HG02970 (cell line): ENCODE results near the gene HSPA6.
"Not testable (repeated sequence)": the region's sequence is repeated elsewhere in the genome, so short reads cannot be mapped to it uniquely, and the experiment has no call there.

ENCODE experiments used
- ATAC-seq: cut with Tn5 transposase; IDR thresholded peaks from one replicate; pipeline ENCODE4 v1.9.1; 2021; ENCODE audit warnings: mild to moderate bottlenecking, moderate library complexity, moderate number of reproducible peaks; ENCODE audit not compliant: unreplicated experiment, low FRiP score

HSPA6 gene

DNA sequence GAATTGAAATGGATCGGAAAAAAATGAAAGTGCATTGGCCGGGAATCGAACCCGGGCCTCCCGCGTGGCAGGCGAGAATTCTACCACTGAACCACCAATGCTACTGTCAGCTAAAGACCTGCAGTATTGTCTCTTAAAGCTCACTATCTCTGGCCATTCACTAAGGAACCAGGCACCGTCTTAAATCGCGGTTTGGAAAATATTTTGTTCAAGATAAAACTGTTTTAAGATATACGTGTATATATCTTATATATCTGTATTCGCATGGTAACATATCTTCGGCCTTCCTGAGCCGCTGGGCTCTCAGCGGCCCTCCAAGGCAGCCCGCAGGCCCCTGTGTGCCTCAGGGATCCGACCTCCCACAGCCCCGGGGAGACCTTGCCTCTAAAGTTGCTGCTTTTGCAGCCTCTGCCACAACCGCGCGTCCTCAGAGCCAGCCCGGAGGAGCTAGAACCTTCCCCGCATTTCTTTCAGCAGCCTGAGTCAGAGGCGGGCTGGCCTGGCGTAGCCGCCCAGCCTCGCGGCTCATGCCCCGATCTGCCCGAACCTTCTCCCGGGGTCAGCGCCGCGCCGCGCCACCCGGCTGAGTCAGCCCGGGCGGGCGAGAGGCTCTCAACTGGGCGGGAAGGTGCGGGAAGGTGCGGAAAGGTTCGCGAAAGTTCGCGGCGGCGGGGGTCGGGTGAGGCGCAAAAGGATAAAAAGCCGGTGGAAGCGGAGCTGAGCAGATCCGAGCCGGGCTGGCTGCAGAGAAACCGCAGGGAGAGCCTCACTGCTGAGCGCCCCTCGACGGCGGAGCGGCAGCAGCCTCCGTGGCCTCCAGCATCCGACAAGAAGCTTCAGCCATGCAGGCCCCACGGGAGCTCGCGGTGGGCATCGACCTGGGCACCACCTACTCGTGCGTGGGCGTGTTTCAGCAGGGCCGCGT is at the start of gene HSPA6:
Gene HSPA6 (plus strand): TSS at position 724 of the 925 bp plus-strand sequence. CDS start 119 bp downstream, at position 843.
- not testable (repeated sequence) for ATAC-seq

- not testable (repeated sequence) for ATAC-seq
Measured at GRCh38 chr1:161477711-161478110, 46.6 kb upstream of the HSPA6 start.

GRCh38 chr1:161478985-161479384 is 45.4 kb upstream of the HSPA6 start:
- ATAC-seq, result no peak

DNA sequence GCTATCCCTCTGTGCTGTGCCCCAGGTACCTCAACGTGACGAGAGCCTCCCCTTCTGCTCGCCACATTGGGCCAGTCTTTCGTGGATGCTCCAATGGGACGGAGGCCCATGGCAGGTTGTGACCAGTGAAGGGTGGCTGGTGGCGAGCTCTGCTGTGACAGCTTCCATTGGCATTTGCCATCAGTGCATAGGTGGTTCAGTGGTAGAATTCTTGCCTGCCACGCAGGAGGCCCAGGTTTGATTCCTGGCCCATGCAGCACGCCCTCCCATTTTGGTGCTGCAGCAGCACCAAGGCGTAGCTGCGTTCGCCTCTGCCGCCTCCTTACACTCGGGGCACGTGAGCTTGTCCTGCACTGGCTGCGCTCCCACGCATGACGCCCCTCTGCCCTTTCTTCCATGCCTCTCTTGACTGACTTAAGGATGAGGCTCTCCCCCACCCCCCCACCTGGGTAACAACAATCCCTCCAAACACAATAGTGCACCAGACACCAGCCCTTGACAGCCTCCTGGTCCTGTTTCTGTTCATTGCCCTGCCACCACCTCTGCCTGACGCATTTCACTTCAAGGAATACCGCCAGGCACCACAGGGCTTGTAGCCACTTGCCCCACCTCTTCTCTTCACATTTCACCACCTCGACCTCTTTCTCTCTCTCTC is 43.8 kb upstream of the HSPA6 start:
- no peak for ATAC-seq

DNA sequence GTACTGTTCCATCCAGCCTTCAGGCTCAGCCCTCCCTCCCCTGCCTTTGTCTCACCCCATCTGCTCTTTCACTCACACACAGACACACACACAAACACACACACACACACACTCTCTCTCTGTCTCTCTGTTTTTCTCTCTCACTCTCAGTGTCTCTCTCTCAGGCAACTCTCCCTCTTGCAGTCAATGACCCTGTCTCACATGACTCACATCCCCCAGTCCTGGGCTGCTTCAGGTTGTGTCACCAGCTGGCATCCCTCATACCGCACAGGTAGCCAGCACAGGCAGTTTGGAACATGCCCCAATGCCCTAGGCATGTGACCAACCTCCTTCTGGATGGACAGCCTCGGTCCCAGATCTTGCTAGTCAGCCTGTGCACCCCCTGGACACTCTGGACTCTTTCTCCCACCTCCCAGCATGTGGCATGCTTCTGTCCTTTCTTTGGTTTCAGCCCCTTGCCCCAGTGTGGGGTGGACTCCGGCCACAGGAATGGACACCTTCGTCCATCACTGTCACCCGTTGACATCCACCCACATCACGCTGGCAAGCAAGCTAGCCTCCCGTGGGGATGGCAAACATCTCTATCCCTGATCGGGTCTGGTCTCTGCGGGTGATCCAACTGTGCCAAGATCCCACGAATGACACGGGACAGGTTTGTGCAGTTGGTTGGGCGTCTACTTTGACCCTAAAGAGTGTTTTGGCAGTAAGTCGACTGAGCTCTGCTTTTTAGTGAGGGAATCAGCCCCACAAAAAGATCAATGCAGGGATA is 42.5 kb upstream of the HSPA6 start:
- no peak for ATAC-seq

DNA sequence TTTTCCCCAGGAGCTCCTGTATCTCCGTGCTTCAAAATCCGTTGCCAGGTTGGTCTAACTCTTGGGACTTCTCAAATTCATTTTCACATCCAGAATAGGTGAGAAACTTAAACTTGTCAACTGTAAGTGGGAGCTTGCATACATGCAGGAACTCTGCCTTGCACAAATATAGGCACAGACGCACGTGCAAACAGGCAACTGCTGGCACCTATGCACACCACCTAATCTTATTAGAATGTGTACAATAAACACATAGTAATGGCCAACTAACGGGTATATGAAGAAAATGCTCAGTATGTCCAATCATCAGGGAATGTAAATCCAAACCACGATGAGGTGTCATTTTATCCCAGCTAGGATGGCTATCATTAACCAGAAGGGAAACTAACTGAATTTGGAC is 41.7 kb upstream of the HSPA6 start:
- no peak for ATAC-seq

DNA sequence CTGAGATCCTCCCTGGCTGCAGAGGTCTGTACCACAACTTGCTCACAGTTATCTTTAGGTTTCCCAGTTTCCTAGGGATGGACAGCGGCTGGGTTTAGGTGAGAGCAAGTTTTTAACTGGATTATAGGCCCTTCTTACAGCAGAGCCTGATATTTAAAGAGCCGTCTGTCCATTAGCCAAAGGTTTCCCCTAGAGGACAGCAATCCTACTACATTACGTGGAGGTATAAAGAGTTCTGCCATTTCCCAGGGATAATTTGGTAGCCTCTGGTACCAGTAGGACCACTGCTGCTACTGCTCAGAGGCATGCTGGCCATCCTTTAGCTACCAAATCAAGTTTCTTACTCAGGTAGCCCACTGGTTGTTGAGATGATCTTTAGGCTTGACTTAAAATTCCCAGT is 41.0 kb upstream of the HSPA6 start:
- no peak for ATAC-seq

- ATAC-seq, result no peak
Measured at GRCh38 chr1:161484613-161485012, 39.7 kb upstream of the HSPA6 start.

DNA sequence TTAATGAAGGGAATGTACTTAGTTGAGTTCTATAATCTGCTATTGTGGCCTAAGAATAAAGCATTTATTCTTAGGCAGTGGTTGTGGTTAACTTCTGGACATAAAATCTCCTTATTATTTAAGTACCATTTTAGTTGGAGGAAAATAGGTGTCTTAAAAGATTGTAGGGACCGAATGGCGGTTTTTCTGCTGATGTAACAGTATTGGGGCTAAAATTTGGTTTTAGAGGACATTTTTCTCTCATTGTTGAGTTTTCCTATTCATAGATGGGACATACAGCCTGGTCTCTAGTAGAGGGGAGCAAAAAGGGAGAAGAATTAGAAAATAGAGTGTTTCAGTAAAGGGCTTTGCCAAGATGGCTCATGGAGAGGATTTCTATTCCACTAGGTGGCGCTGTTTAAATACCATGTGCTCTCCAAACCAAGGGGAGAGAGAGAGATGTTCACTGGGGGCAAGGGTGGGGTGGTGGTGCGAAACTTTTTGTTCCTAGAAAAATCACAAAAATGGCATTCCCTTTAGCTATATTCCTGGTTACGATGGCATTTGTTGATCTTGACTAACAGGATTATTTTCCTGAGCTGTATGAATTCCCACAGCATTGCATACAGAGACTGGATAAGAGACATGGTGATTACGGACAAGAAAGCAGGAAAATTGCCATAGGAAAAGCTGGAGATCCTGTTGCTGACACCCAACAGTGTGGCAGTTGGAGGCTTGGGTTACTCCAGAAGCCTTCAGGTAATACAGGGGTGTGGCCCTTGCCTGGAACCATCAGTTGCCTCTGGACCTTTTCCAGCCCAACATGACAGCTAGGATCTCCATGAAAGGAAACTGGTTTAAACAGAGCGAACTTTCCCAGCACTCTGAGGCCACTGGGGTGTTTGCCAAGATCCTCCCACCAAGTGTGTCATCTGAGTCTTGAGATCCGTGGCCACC is 37.3 kb upstream of the HSPA6 start:
- no peak for ATAC-seq

- no peak for ATAC-seq
Measured at GRCh38 chr1:161491472-161491871, 32.9 kb upstream of the HSPA6 start.

- no peak for ATAC-seq
Measured at GRCh38 chr1:161492827-161493226, 31.5 kb upstream of the HSPA6 start.

DNA sequence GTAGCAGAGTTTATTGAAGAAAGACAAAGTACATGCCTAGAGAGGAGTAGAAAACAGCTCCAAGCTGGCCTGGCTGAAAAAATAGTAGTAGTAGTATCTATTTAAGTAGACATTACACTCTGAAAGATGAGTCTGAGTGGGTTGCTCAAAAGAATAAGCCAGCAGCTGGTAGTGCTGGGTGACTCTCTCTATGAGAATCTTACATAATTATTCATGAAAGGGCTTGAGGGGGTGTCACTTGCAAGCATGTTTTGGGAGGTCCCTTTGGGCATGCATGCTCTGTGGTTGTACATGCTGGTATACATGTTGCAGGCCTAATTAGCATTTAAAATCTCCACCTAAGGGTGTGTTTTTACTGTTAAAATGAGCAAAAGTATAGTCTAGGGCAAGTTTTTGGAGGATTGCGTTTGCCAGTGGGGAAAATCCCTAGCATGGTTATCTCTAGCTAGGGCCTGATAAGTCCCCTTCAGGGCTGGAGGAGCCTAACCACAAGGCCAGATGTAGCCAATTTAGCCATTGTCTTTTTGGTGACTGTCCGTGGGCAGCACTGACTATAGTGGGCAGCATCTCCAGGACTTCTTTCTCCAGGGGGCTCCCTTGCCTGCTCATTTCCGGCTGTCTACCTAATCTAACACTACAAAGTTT is 30.1 kb upstream of the HSPA6 start:
- ATAC-seq, result no peak

DNA sequence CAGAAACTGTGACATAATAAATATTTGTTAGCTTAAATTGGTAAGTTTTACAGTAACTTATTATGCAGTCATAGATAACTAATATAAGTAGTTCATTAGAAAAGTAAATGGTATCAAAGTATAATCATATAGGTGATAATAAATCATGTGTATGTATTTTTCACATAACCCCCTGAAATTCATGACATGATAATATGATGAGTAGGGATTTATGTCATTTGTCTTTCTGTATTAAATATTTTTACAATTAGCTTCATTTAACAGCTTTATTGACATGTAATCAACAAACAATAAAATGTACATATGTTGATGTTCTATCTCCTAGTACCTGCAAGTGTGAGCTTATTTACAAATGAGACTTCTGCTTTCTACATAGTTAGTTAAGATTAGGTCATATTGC is 28.9 kb upstream of the HSPA6 start:
- no peak for ATAC-seq

DNA sequence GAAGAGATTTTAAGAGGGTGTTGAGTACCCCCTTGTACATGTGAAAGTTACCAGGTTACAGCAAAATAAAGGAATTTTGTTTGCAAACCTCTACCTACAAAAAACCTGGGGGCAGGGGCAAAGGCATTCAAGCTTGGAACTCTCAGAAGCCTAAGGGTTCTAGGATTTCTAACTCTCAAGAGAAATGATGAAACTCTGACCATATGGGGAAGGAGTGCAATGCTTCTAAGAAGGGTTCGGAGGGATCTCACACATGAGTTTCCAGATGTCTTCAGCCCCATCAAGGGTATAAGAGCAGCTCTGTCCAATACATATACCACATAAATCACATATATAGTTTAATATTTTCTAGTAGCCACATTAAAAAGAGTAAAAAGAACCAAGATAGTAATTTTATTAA is 26.4 kb upstream of the HSPA6 start:
- ATAC-seq, result no peak

- no peak for ATAC-seq
Measured at GRCh38 chr1:161498646-161499045, 25.7 kb upstream of the HSPA6 start.

DNA sequence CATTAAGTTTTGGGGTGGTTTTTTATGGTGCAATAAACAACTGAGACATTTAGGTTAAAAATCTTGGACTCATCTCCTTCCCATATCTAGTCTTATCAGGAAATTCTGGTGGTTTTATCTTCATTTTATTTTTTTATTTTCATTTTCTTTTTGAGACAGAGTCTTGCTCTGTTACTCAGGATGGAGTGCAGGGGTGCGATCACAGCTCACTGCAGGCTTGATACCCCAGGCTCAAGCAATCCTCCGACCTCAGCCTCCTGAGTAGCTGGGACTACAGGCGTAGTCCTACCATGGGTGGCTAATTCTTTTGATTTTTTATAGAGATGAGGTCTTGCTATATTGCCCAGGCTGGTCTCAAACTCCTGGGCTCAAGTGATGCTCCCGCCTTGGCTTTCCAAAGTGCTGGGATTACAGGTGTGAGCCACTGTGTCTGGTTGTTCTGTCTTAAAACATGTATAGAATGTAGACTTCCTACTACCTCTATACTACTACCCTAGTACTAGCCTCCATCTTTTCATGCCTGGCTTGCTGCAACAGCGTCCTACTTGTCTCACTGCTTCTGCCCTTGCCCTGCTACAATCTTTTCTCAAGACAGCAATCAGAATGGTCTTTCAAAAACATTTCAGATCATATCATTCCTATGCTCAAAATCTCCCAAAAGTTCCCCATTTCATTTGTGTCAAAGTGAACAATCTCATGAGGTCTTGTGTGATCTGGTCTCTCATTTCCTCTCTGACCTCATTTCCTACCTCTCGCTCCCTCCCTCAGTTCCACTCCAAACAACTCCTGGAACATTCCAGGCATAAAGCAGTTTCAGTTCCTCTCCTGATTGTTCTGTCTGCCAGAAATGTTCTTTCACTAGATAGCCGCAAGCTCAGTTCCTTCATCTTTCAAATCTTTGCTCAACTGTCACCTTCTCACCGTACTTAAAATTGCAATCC is 25.0 kb upstream of the HSPA6 start:
- no peak for ATAC-seq

DNA sequence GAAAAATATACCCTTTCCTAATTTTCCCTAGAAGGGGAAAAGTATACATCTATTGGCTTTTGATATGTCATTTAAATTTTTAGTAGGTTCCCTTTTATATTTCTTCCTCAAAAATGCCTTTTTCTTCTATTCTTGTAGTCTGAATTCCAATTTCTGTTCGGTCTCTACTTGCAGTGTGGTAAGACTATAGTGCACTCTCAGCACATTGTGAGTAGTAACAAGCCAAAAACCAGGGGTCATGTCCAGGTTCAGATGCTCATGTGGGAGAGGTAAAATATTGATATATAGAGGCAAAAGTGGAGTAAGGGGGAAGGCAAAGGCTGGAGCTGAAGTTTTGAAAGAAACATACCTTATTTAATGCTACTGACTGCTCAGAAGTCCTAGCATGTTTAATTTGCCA is 23.1 kb upstream of the HSPA6 start:
- ATAC-seq, result no peak

GRCh38 chr1:161502181-161502580 is 22.2 kb upstream of the HSPA6 start:
- ATAC-seq, result no peak
